ENCODE results near the gene USP9X. TPM values are rescaled to one million over a fixed set of nuclear protein-coding genes. Genes with fewer than 3 reads are reported as not detected.

The USP9X gene
- total and polyA plus RNA-seq, 2 donors (not counting 3 experiments of a cell fraction or from before 2014, with no cell fraction given), result 13.7 to 66.8 TPM

DNA sequence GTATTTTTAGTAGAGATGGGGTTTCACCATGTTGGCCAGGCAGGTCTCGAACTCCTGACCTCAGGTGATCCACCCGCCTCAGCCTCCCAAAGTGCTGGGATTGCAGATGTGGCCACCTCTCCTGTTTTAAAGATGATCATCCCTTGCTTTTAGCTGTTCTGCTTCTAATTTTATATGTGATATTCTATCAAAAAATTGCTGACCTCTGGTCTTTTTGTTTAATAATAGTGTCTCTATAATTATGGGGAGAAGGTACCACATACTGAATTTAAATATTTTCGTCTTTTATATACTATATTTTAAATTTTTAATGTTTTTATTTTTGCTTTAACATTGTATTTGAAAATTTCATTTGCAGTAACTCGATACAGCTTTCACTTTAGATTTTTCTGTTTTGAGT is 15.6 kb downstream of the USP9X start:
- POLR2A ChIA-PET, result no interaction called here
- BruUV-seq (replicated peaks), result no TSS peak
- Histone ChIP-seq H3K9me1 (replicated peaks; ENCODE audit: control insufficient read depth, extremely low read depth, insufficient read depth, low read length) (no peaks in the 10 kb centered on the region), H3K9me3 (replicated peaks; ENCODE audit: control insufficient read depth, insufficient read depth, low read length) (no peaks in the 10 kb centered on the region), H3K4me1 (ENCODE audit: control insufficient read depth, extremely low read depth, insufficient read depth, low read length) (no peaks in the 10 kb centered on the region), H3K9ac (replicated peaks; ENCODE audit: extremely low read depth, insufficient read depth, low read length) (no peak overlapping the region), H3K27ac (ENCODE audit: insufficient read depth, low read depth, low read length) (no peak overlapping the region), H3K36me3 (ENCODE audit: control insufficient read depth in 2 of 2, extremely low read depth in 1 of 2, insufficient read depth in 2 of 2, low read length in 2 of 2) (no peaks in the 10 kb centered on the region), H2AFZ (ENCODE audit: low read depth, low read length) (no peak overlapping the region), H3K4me3 (replicated peaks in 1 of 3; ENCODE audit: insufficient read depth in 1 of 3, low read depth in 1 of 3, low read length in 3 of 3) (no peak overlapping the region), H4K20me1 (replicated peaks; ENCODE audit: control insufficient read depth, extremely low read depth, insufficient read depth, low read length) (no peaks in the 10 kb centered on the region), H3K79me2 (ENCODE audit: control insufficient read depth, insufficient read depth, low read length) (peaks cover 98% of the 10 kb centered on the region), H3K4me2 (ENCODE audit: insufficient read depth, low read length) (no peak overlapping the region), H3K27me3 (ENCODE audit: control insufficient read depth in 2 of 2, insufficient read depth in 2 of 2, low read length in 2 of 2) (no peaks in the 10 kb centered on the region)
- FAIRE-seq (no peak), DNase-seq (ENCODE audit: low read depth, low spot score) (no peak)
- CTCF ChIA-PET, result interaction anchor here (0.6 kb wide), 1 partner anchor 14 kb away, joined by 3 read pairs; no protein-coding TSS in a partner anchor
- intact Hi-C loops (cut with micrococcal nuclease) (no loop called here), dilution Hi-C loops (cut with MboI; ENCODE audit: extremely low pct_ligation_motif_present, low sequenced_read_pairs) (no loop called here)
- TF ChIP-seq MAX (IDR thresholded peaks at IDR 0.05; ENCODE audit: insufficient read depth, insufficient read length) (no peak), MYC (IDR thresholded peaks at IDR 0.05; ENCODE audit: low read depth, low read length) (no peak), JUN (IDR thresholded peaks at IDR 0.05; ENCODE audit: borderline replicate concordance, insufficient read depth, insufficient read length, low read depth) (no peak), POLR2AphosphoS5 (IDR thresholded peaks at IDR 0.05; ENCODE audit: insufficient read depth, low read depth, low read length) (no peak), POLR2A (IDR thresholded peaks at IDR 0.05; ENCODE audit: low read depth, low read length) (no peak), FOS (IDR thresholded peaks at IDR 0.05; ENCODE audit: borderline replicate concordance, insufficient read depth, low read length) (no peak), EZH2 (IDR thresholded peaks at IDR 0.05; ENCODE audit: borderline replicate concordance, low read depth, low read length, severe bottlenecking) (no peak), GATA2 (IDR thresholded peaks at IDR 0.05; ENCODE audit: insufficient read depth, insufficient read length, low read depth, low read length) (no peak)
- TF ChIP-seq, protein P1, sequence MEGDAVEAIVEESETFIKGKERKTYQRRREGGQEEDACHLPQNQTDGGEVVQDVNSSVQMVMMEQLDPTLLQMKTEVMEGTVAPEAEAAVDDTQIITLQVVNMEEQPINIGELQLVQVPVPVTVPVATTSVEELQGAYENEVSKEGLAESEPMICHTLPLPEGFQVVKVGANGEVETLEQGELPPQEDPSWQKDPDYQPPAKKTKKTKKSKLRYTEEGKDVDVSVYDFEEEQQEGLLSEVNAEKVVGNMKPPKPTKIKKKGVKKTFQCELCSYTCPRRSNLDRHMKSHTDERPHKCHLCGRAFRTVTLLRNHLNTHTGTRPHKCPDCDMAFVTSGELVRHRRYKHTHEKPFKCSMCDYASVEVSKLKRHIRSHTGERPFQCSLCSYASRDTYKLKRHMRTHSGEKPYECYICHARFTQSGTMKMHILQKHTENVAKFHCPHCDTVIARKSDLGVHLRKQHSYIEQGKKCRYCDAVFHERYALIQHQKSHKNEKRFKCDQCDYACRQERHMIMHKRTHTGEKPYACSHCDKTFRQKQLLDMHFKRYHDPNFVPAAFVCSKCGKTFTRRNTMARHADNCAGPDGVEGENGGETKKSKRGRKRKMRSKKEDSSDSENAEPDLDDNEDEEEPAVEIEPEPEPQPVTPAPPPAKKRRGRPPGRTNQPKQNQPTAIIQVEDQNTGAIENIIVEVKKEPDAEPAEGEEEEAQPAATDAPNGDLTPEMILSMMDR (IDR thresholded peaks at IDR 0.05; ENCODE audit: extremely low read depth in 1 of 2, insufficient read depth in 1 of 2, low read depth in 1 of 2, low read length in 2 of 2), result no peak
